Heart right ventricle (tissue), 16 donors: ENCODE measurements around the gene DDX20. TPM values are rescaled to one million over a fixed set of nuclear protein-coding genes. Genes with fewer than 3 reads are reported as not detected.

ENCODE experiments used
- ATAC-seq, 8 donors: fragments of 200-7000 bp; cut with Tn5 transposase; one replicate each; pipeline ENCODE4 v1.9.1; 2020; ENCODE audit warnings: mild to moderate bottlenecking in 8 of 8, moderate library complexity in 8 of 8, moderate number of reproducible peaks in 1 of 8
- DNase-seq, 2 donors: peaks; one replicate each; pipeline ENCODE4 v3.0.0-alpha.2; 2020
- H3K27ac ChIP-seq, 10 donors: fragments of 200-600 bp; sonication (generic) in 2 of 10; one replicate each; pipeline versions ENCODE4 v1.5.0 to v1.8.0; 2020 to 2022; ENCODE audit warnings: mild to moderate bottlenecking in 3 of 10
- H3K27me3 ChIP-seq, 7 donors: fragments of 200-600 bp; one replicate each; pipeline ENCODE4 v1.8.0; 2021 to 2022; ENCODE audit warnings: mild to moderate bottlenecking in 2 of 7
- H3K36me3 ChIP-seq, 9 donors: fragments of 200-600 bp; sonication (generic) in 1 of 9; one replicate each; pipeline versions ENCODE4 v1.5.0 to v1.8.0; 2020 to 2022; ENCODE audit warnings: mild to moderate bottlenecking in 2 of 9
- H3K4me1 ChIP-seq, 9 donors: fragments of 200-600 bp; sonication (generic) in 1 of 9; one replicate each; pipeline versions ENCODE4 v1.5.0 to v1.8.0; 2020 to 2022; ENCODE audit warnings: mild to moderate bottlenecking in 4 of 9
- H3K4me3 ChIP-seq, 10 donors: fragments of 200-600 bp; sonication (generic) in 2 of 10; one replicate each; pipeline versions ENCODE4 v1.5.0 to v1.8.0; 2020 to 2022; ENCODE audit warnings: mild to moderate bottlenecking in 7 of 10, moderate library complexity in 2 of 10
- H3K9me3 ChIP-seq, 11 donors: fragments of 200-600 bp in 10 of 11; sonication (generic) in 2 of 11; one replicate each; pipeline versions ENCODE4 v1.5.0 to v1.8.0; 2013 to 2022; ENCODE audit warnings: mild to moderate bottlenecking in 2 of 11, control low read depth in 1 of 11, moderate library complexity in 1 of 11
- WGBS, 2 donors: extraction: QIAGEN DNeasy Blood & Tissue Kit; methylation state at CpG; one replicate each; pipeline ENCODE4 v1.1.7; 2013; ENCODE audit warnings: inconsistent platforms in 1 of 2; 5-methylcytosine and 5-hydroxymethylcytosine counted together
- intact Hi-C, 10 donors: fragments of 100-400 bp; cut with DNase I; formaldehyde crosslinking; loops; one replicate each; pipeline versions ENCODE4 v1.11.1 to v1.14.2; 2022
- polyA plus RNA-seq, 2 donors: library from polyadenylated mRNA; stranded (reverse); fragments of 200-250 nt; gene quantifications; one replicate each; pipeline ENCODE4 v1.2.3, GENCODE V29; 2013
- total RNA-seq, 10 donors: library from RNA; stranded (reverse); fragmentation: NEBNext Ultra II Directional in 3 of 10; extraction: Animal tissue kit (Norgen Biotek cat#: 25700) in 3 of 10; gene quantifications; one replicate each; pipeline versions ENCODE4 v1.2.1 to v1.2.4, GENCODE V29; 2021 to 2023
- TF ChIP-seq, protein P1 (sequence below), 9 donors: fragments of 200-600 bp; sonication (generic) in 2 of 9; IDR thresholded peaks; one replicate each; pipeline versions ENCODE4 v1.5.0 to v1.8.0; 2021 to 2022; ENCODE audit warnings: antibody characterized with exemption in 9 of 9, mild to moderate bottlenecking in 5 of 9, moderate library complexity in 1 of 9
- donor health status: Arrhythmogenic right ventricular cardiomyopathy.
- donor health status: ischemic (EF 13 %, LVEDD 7.1; RV severe dilation, severe dysfunction).
- donor health status: healthy with polysubstance abuse.
- donor health status: DM: no; HTN: yes; CAD: no.
- donor health status: DM: no; HTN: no; CAD: no.
- donor health status: ischemic (EF 25% LVEDD 6.9; RV normal size, moderate dysfunction).
- donor health status: ischemic (EF 25% LVEDD 5.7; RV mildly dilated, moderate dysfunction).
- donor health status: healthy.
- donor health status: DM: yes; HTN: yes; CAD: no.
- donor health status: Ischemic cardiomyopathy.
- donor health status: ischemic (EF 35%, LVEDD 5.7; RV mildly dilated, moderate dysfunction).
- donor health status: nonischemic (EF 11% LVEDD 7.7; RV severe dilation, severe dysfunction).
- donor health status: DM: yes; HTN: yes; CAD: no.
- donor health status: PGD.
- donor health status: ischemic (EF 29% LVEDD 5.4; RV normal size, mild dysfunction).
- donor health status: nonischemic (EF 23%, LVEDD 6.1; RV moderate dilation, normal function).

DDX20 gene
- total and polyA plus RNA-seq, 12 donors: 4.0 to 10.0 (median 6.4) TPM

- peak; percentile 10 to 82 (median 33) for ATAC-seq
- Histone ChIP-seq H3K27ac (peak overlapping the region in 9 of 10 donors; percentile 53 to 88 (median 79)), H3K4me3 (no peak overlapping the region), H3K36me3 (peaks cover 0 to 28% (median 10%) of the 10 kb centered on the region in 9 donors), H3K27me3 (no peaks in the 10 kb centered on the region), H3K9me3 (no peaks in the 10 kb centered on the region), H3K4me1 (peaks cover 27 to 93% (median 73%) of the 10 kb centered on the region in 9 donors)
- DNase-seq: peak; percentile 63 to 76
- WGBS, 2 donors: 20 to 31% methylated on average over 8 of the region's 8 CpGs
- intact Hi-C loops: no loop called here
- TF ChIP-seq, protein P1, sequence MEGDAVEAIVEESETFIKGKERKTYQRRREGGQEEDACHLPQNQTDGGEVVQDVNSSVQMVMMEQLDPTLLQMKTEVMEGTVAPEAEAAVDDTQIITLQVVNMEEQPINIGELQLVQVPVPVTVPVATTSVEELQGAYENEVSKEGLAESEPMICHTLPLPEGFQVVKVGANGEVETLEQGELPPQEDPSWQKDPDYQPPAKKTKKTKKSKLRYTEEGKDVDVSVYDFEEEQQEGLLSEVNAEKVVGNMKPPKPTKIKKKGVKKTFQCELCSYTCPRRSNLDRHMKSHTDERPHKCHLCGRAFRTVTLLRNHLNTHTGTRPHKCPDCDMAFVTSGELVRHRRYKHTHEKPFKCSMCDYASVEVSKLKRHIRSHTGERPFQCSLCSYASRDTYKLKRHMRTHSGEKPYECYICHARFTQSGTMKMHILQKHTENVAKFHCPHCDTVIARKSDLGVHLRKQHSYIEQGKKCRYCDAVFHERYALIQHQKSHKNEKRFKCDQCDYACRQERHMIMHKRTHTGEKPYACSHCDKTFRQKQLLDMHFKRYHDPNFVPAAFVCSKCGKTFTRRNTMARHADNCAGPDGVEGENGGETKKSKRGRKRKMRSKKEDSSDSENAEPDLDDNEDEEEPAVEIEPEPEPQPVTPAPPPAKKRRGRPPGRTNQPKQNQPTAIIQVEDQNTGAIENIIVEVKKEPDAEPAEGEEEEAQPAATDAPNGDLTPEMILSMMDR (IDR thresholded peaks at IDR 0.05): no peak
Measured at GRCh38 chr1:111729271-111729921, 26.3 kb upstream of the DDX20 start.

DNA sequence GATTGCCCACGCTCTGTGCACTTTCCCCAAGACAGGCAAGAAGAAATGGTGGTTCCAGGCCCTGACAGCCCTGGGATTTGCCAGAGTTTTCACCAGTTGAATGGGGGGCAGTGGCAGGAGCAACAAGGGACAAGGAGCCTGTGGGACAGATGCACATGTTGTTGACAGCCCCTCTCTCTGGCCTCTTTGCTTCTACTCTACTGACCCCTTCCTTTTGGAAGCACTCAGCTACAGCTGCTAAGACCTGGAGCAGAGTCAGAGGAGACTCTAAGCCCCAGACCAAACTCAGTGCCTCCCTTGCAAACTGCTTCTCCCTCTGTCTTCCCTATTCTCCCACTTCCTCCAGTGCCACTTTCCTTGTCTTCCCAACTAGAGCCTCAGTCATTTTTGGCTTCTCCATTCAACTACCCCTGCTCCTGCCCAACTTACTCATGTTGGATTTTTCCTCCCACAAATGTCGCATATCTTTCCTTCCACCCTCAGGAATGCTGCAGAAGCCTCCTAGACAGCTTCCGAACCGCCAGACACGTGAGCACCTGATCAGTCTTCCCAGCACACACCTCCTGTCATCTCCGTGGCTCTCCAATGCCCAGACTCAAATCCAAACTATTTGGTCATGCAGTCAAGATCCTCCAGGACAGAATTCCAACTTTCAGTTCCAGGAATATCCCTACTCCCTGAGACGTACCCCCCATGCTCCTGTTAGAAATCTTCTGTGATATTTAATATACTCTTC lies 25.6 kb upstream of the DDX20 start:
- Histone ChIP-seq H3K36me3 (peaks cover 0 to 28% (median 10%) of the 10 kb centered on the region in 9 donors), H3K27me3 (no peaks in the 10 kb centered on the region), H3K27ac (peak overlapping the region in 9 of 10 donors; percentile 53 to 88 (median 79)), H3K4me3 (no peak overlapping the region), H3K9me3 (no peaks in the 10 kb centered on the region), H3K4me1 (peaks cover 25 to 94% (median 74%) of the 10 kb centered on the region in 9 donors)
- intact Hi-C loops: loop anchor here in 1 of 10 donors (10.0 kb wide), 1 partner anchor 975 kb away; the partner anchor contains the start of gene RHOC
- no peak for DNase-seq
- TF ChIP-seq, protein P1 (IDR thresholded peaks at IDR 0.05): no peak
- WGBS, 2 donors: 64% methylated on average over 7 of the region's 7 CpGs
- ATAC-seq: no peak

- ATAC-seq (no peak), DNase-seq (no peak)
- peaks cover 0 to 30% (median 10%) of the 10 kb centered on the region in 9 donors for H3K36me3 ChIP-seq
- H3K27ac ChIP-seq: peak overlapping the region in 7 of 10 donors; percentile 53 to 88 (median 79)
- intact Hi-C loops: loop anchor here in 1 of 10 donors (10.0 kb wide), 1 partner anchor 974 kb away; the partner anchor contains the start of gene RHOC
- TF ChIP-seq, protein P1 (IDR thresholded peaks at IDR 0.05): no peak
- no peaks in the 10 kb centered on the region for H3K9me3 ChIP-seq
- H3K27me3 ChIP-seq: no peaks in the 10 kb centered on the region
- H3K4me1 ChIP-seq: peaks cover 30 to 94% (median 74%) of the 10 kb centered on the region in 9 donors
- 65 to 72% methylated on average over 4 of the region's 4 CpGs for WGBS, 2 donors
- no peak overlapping the region for H3K4me3 ChIP-seq
Measured at GRCh38 chr1:111730706-111731105, 25.0 kb upstream of the DDX20 start.

DNA sequence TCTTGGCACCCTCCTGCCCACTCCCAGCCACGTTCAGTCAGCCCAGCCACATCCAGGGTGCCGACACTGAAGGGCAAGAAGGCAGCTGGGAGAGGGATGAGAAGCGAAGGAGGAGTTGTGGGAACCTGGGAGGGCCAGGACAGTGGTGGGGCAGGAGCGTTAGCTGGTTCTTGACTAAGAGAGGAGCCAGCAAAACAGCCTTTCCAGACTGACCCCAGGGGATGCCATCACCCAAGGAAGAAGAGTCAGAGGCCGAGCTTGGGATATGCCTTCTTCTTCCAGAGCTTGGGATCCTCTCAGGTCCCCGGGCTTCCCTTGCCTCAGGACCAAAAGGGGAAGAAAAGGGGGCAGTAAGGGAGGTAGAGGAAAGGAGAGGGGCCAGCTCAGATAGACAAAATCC lies 23.7 kb upstream of the DDX20 start:
- DNase-seq (no peak), ATAC-seq (no peak)
- Histone ChIP-seq H3K27me3 (no peaks in the 10 kb centered on the region), H3K27ac (peak overlapping the region in 6 of 10 donors; percentile 34 to 97 (median 82)), H3K4me3 (no peak overlapping the region), H3K4me1 (peaks cover 35 to 96% (median 83%) of the 10 kb centered on the region in 9 donors), H3K9me3 (no peaks in the 10 kb centered on the region), H3K36me3 (peaks cover 0 to 28% (median 6%) of the 10 kb centered on the region in 9 donors)
- intact Hi-C loops: loop anchor here in 1 of 10 donors (10.0 kb wide), 1 partner anchor 973 kb away; the partner anchor contains the start of gene RHOC
- 76 to 80% methylated on average over 6 of the region's 6 CpGs for WGBS, 2 donors
- TF ChIP-seq, protein P1 (IDR thresholded peaks at IDR 0.05): no peak
